GM18870 (cell line): Measurements from ENCODE around the gene REELD1.
A peak's percentile ranks its signal among the peaks of the same experiment; 100 is the strongest.

Experiments used
- ATAC-seq: cut with Tn5 transposase; IDR thresholded peaks from one replicate; pipeline ENCODE4 v1.9.1; 2021; ENCODE audit warnings: moderate library complexity; ENCODE audit not compliant: unreplicated experiment

Gene REELD1

GRCh38 chr4:146214238-146214637 is at the start of gene REELD1:
Gene REELD1, plus strand, starts transcription at chr4:146214538. Its CDS starts 2,415 bp downstream, at chr4:146216953.
- ATAC-seq, result no peak

- ATAC-seq, result no peak
Measured at GRCh38 chr4:146165221-146165620, 49.1 kb upstream of the REELD1 start.

- ATAC-seq, result no peak
Measured at GRCh38 chr4:146165840-146166239, 48.5 kb upstream of the REELD1 start.

GRCh38 chr4:146170149-146170548 is 44.2 kb upstream of the REELD1 start:
- no peak for ATAC-seq

- peak; percentile 84 for ATAC-seq
Measured at GRCh38 chr4:146175541-146176453, 38.5 kb upstream of the REELD1 start, which contains the start of gene LSM6. Gene LSM6, plus strand, starts transcription at chr4:146175718. Its CDS starts 7,204 bp downstream, at chr4:146182922.

GRCh38 chr4:146176891-146177290 is 37.4 kb upstream of the REELD1 start:
- ATAC-seq, result no peak

- ATAC-seq, result no peak
Measured at GRCh38 chr4:146178126-146178525, 36.2 kb upstream of the REELD1 start.

GRCh38 chr4:146179784-146180370 is 34.5 kb upstream of the REELD1 start:
- no peak for ATAC-seq

- peak; percentile 39 for ATAC-seq
Measured at GRCh38 chr4:146182443-146182842, 31.9 kb upstream of the REELD1 start.

- ATAC-seq, result no peak
Measured at GRCh38 chr4:146183209-146183608, 31.1 kb upstream of the REELD1 start.

- no peak for ATAC-seq
Measured at GRCh38 chr4:146186041-146186440, 28.3 kb upstream of the REELD1 start.

- no peak for ATAC-seq
Measured at GRCh38 chr4:146186596-146186995, 27.7 kb upstream of the REELD1 start.

- no peak for ATAC-seq
Measured at GRCh38 chr4:146190456-146190855, 23.9 kb upstream of the REELD1 start.

- no peak for ATAC-seq
Measured at GRCh38 chr4:146191766-146192458, 22.4 kb upstream of the REELD1 start.

GRCh38 chr4:146193628-146194027 is 20.7 kb upstream of the REELD1 start:
- ATAC-seq, result no peak

GRCh38 chr4:146194212-146194611 is 20.1 kb upstream of the REELD1 start:
- no peak for ATAC-seq

- no peak for ATAC-seq
Measured at GRCh38 chr4:146202665-146203064, 11.7 kb upstream of the REELD1 start.

GRCh38 chr4:146207410-146207809 is 6.9 kb upstream of the REELD1 start:
- no peak for ATAC-seq

GRCh38 chr4:146210890-146211289 is 3.4 kb upstream of the REELD1 start:
- ATAC-seq, result no peak

- ATAC-seq, result no peak
Measured at GRCh38 chr4:146211440-146211839, 2.9 kb upstream of the REELD1 start.

GRCh38 chr4:146212781-146213180 is 1.6 kb upstream of the REELD1 start:
- ATAC-seq, result no peak

- ATAC-seq, result no peak
Measured at GRCh38 chr4:146222313-146222712, 8.0 kb downstream of the REELD1 start.
